ENCODE data around the gene TCEA3.

Gene TCEA3

DNA sequence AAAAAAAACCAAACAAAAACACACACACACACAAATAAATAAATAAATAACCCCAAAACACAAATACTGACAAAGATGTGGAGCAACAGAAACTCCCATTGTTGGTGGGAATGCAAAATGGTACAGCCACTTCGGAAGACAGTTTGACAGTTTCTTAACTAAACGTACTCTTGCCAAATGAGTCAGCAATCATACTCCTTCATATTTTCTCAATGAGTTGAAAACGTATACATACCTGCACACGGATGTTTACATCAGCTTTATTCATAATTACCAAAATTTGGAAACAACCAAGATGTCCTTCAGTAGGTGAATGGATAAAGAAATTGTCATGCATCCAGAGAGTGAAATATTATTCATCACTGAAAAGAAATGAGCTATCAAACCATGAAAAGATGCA lies 36.0 kb upstream of the TCEA3 start:
- no peak overlapping the region for H3K27ac ChIP-seq (ENCODE audit: low read depth, low read length)
- H3K9ac ChIP-seq (ENCODE audit: low read length) = no peak overlapping the region
- H3K9me3 ChIP-seq (ENCODE audit: low read length) = no peaks in the 10 kb centered on the region
- H3K27me3 ChIP-seq (ENCODE audit: control insufficient read depth in 1 of 2, insufficient read depth in 2 of 2, low read length in 2 of 2) = no peaks in the 10 kb centered on the region
- H3K4me3 ChIP-seq (ENCODE audit: low read depth in 1 of 2, low read length in 2 of 2) = no peak overlapping the region
- H3K4me1 ChIP-seq (ENCODE audit: insufficient read depth, low read length) = no peaks in the 10 kb centered on the region
- H3K36me3 ChIP-seq (ENCODE audit: insufficient read depth, low read length) = peaks cover 5% of the 10 kb centered on the region

GRCh38 chr1:23459338-23459757 lies 34.8 kb upstream of the TCEA3 start:
- H3K27ac ChIP-seq (ENCODE audit: low read depth, low read length) = no peak overlapping the region
- H3K4me3 ChIP-seq (ENCODE audit: low read depth in 1 of 2, low read length in 2 of 2) = no peak overlapping the region
- no peaks in the 10 kb centered on the region for H3K4me1 ChIP-seq (ENCODE audit: insufficient read depth, low read length)
- H3K27me3 ChIP-seq (ENCODE audit: control insufficient read depth in 1 of 2, insufficient read depth in 2 of 2, low read length in 2 of 2) = no peaks in the 10 kb centered on the region
- H3K9me3 ChIP-seq (ENCODE audit: low read length) = no peaks in the 10 kb centered on the region
- no peak overlapping the region for H3K9ac ChIP-seq (ENCODE audit: low read length)
- H3K36me3 ChIP-seq (ENCODE audit: insufficient read depth, low read length) = peaks cover 16% of the 10 kb centered on the region

GRCh38 chr1:23456226-23456625 lies 31.7 kb upstream of the TCEA3 start:
- Histone ChIP-seq H3K4me1 (ENCODE audit: insufficient read depth, low read length) (peaks cover 16% of the 10 kb centered on the region), H3K9me3 (ENCODE audit: low read length) (no peaks in the 10 kb centered on the region), H3K27ac (ENCODE audit: low read depth, low read length) (no peak overlapping the region), H3K4me3 (ENCODE audit: low read depth in 1 of 2, low read length in 2 of 2) (no peak overlapping the region), H3K36me3 (ENCODE audit: insufficient read depth, low read length) (peaks cover 19% of the 10 kb centered on the region), H3K9ac (ENCODE audit: low read length) (no peak overlapping the region), H3K27me3 (ENCODE audit: control insufficient read depth in 1 of 2, insufficient read depth in 2 of 2, low read length in 2 of 2) (no peaks in the 10 kb centered on the region)

GRCh38 chr1:23453455-23454000 lies 29.0 kb upstream of the TCEA3 start:
- no peak overlapping the region for H3K9ac ChIP-seq (ENCODE audit: low read length)

GRCh38 chr1:23452011-23452411 lies 27.5 kb upstream of the TCEA3 start:
- H3K4me1 ChIP-seq (ENCODE audit: insufficient read depth, low read length) = peaks cover 17% of the 10 kb centered on the region
- no peak overlapping the region for H3K9ac ChIP-seq (ENCODE audit: low read length)
- H3K9me3 ChIP-seq (ENCODE audit: low read length) = no peaks in the 10 kb centered on the region
- H3K27ac ChIP-seq (ENCODE audit: low read depth, low read length) = no peak overlapping the region
- no peak overlapping the region for H3K4me3 ChIP-seq (ENCODE audit: low read depth in 1 of 2, low read length in 2 of 2)
- H3K27me3 ChIP-seq (ENCODE audit: control insufficient read depth in 1 of 2, insufficient read depth in 2 of 2, low read length in 2 of 2) = no peaks in the 10 kb centered on the region
- peaks cover 26% of the 10 kb centered on the region for H3K36me3 ChIP-seq (ENCODE audit: insufficient read depth, low read length)

More at GRCh38 chr1:23453455-23454000, 29.0 kb upstream of the TCEA3 start:
- Histone ChIP-seq H3K9me3 (ENCODE audit: low read length) (no peaks in the 10 kb centered on the region), H3K36me3 (ENCODE audit: insufficient read depth, low read length) (peaks cover 23% of the 10 kb centered on the region), H3K4me1 (ENCODE audit: insufficient read depth, low read length) (peaks cover 17% of the 10 kb centered on the region), H3K27ac (ENCODE audit: low read depth, low read length) (no peak overlapping the region), H3K4me3 (ENCODE audit: low read depth in 1 of 2, low read length in 2 of 2) (no peak overlapping the region), H3K27me3 (ENCODE audit: control insufficient read depth in 1 of 2, insufficient read depth in 2 of 2, low read length in 2 of 2) (no peaks in the 10 kb centered on the region)

DNA sequence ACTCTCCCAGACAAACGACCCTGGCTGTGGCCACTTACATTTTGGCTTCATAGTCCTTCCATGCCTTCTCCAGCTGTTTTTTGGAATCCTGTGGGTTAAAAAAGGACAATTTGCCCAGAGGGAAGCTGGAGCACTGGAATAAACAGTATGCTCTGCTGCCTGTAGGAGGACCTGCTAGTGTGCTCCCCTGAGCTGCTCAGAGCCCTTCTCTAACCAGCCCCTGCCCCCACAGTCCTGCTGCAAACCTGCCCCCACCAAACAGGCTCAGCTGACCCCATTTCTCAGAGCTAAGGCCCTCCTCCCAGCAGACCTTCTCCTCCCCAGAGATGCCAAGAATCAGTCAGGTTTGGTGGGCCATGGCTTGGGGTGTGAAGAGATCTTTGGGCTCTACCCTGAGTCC lies 26.9 kb upstream of the TCEA3 start:
- no peaks in the 10 kb centered on the region for H3K27me3 ChIP-seq (ENCODE audit: control insufficient read depth in 1 of 2, insufficient read depth in 2 of 2, low read length in 2 of 2)
- no peak overlapping the region for H3K4me3 ChIP-seq (ENCODE audit: low read depth in 1 of 2, low read length in 2 of 2)
- H3K36me3 ChIP-seq (ENCODE audit: insufficient read depth, low read length) = peaks cover 32% of the 10 kb centered on the region
- no peaks in the 10 kb centered on the region for H3K9me3 ChIP-seq (ENCODE audit: low read length)
- H3K27ac ChIP-seq (ENCODE audit: low read depth, low read length) = no peak overlapping the region
- H3K9ac ChIP-seq (ENCODE audit: low read length) = no peak overlapping the region
- H3K4me1 ChIP-seq (ENCODE audit: insufficient read depth, low read length) = peaks cover 17% of the 10 kb centered on the region

DNA sequence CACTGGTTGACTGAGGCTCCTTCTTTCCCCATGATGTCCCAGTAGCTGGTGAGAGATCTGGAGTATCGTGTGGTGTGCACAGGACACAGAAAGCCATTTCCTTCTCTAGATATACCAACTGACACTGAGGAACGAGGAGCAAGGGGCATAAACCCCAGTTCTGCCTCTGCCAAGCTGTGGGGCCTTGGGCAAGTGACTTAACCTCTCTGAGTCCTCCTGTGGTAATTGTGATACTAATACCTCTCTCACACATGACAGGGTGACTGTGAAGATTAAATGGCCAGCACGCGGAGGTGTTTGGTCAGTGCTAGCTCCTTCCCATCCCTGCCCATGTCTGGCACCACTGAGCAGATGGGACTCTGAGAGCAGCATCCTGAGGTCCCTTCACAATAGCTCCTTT lies 26.3 kb upstream of the TCEA3 start:
- Histone ChIP-seq H3K9ac (ENCODE audit: low read length) (no peak overlapping the region), H3K4me1 (ENCODE audit: insufficient read depth, low read length) (peaks cover 17% of the 10 kb centered on the region), H3K36me3 (ENCODE audit: insufficient read depth, low read length) (peaks cover 31% of the 10 kb centered on the region), H3K27me3 (ENCODE audit: control insufficient read depth in 1 of 2, insufficient read depth in 2 of 2, low read length in 2 of 2) (no peaks in the 10 kb centered on the region), H3K9me3 (ENCODE audit: low read length) (no peaks in the 10 kb centered on the region), H3K4me3 (ENCODE audit: low read depth in 1 of 2, low read length in 2 of 2) (no peak overlapping the region), H3K27ac (ENCODE audit: low read depth, low read length) (no peak overlapping the region)

DNA sequence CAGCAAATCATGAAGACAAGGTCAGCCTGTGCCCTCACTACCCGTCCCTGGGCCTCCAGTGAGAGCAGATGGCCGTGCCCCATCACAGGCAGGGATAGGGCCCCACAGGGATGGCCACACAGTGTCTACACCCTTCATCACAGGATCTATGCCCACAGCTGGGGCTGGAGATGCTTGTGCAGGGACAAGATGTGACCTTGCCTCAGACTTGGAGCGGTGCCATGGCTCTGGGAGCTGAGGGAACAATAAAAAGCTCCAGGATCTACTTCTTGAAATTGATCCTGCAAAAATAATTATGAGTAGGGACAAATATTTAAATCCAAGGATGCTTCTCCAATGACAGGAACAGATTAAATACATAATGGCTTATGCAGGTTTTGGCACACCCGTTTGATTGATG lies 25.4 kb upstream of the TCEA3 start:
- no peak overlapping the region for H3K27ac ChIP-seq (ENCODE audit: low read depth, low read length)
- H3K9ac ChIP-seq (ENCODE audit: low read length) = no peak overlapping the region
- H3K27me3 ChIP-seq (ENCODE audit: control insufficient read depth in 1 of 2, insufficient read depth in 2 of 2, low read length in 2 of 2) = no peaks in the 10 kb centered on the region
- H3K9me3 ChIP-seq (ENCODE audit: low read length) = no peaks in the 10 kb centered on the region
- no peak overlapping the region for H3K4me3 ChIP-seq (ENCODE audit: low read depth in 1 of 2, low read length in 2 of 2)
- H3K4me1 ChIP-seq (ENCODE audit: insufficient read depth, low read length) = peaks cover 17% of the 10 kb centered on the region
- H3K36me3 ChIP-seq (ENCODE audit: insufficient read depth, low read length) = peaks cover 21% of the 10 kb centered on the region

GRCh38 chr1:23449306-23449705 lies 24.8 kb upstream of the TCEA3 start:
- Histone ChIP-seq H3K27ac (ENCODE audit: low read depth, low read length) (no peak overlapping the region), H3K4me3 (ENCODE audit: low read depth in 1 of 2, low read length in 2 of 2) (no peak overlapping the region), H3K9ac (ENCODE audit: low read length) (no peak overlapping the region)

GRCh38 chr1:23448846-23449245 lies 24.3 kb upstream of the TCEA3 start:
- Histone ChIP-seq H3K36me3 (ENCODE audit: insufficient read depth, low read length) (peaks cover 15% of the 10 kb centered on the region), H3K9me3 (ENCODE audit: low read length) (no peaks in the 10 kb centered on the region), H3K9ac (ENCODE audit: low read length) (no peak overlapping the region), H3K27ac (ENCODE audit: low read depth, low read length) (no peak overlapping the region), H3K4me3 (ENCODE audit: low read depth in 1 of 2, low read length in 2 of 2) (no peak overlapping the region), H3K4me1 (ENCODE audit: insufficient read depth, low read length) (peaks cover 17% of the 10 kb centered on the region), H3K27me3 (ENCODE audit: control insufficient read depth in 1 of 2, insufficient read depth in 2 of 2, low read length in 2 of 2) (no peaks in the 10 kb centered on the region)

More at GRCh38 chr1:23449306-23449705, 24.8 kb upstream of the TCEA3 start:
- H3K27me3 ChIP-seq (ENCODE audit: control insufficient read depth in 1 of 2, insufficient read depth in 2 of 2, low read length in 2 of 2) = no peaks in the 10 kb centered on the region
- no peaks in the 10 kb centered on the region for H3K9me3 ChIP-seq (ENCODE audit: low read length)
- peaks cover 15% of the 10 kb centered on the region for H3K36me3 ChIP-seq (ENCODE audit: insufficient read depth, low read length)
- peaks cover 17% of the 10 kb centered on the region for H3K4me1 ChIP-seq (ENCODE audit: insufficient read depth, low read length)

- Histone ChIP-seq H3K9me3 (ENCODE audit: low read length) (no peaks in the 10 kb centered on the region), H3K4me3 (ENCODE audit: low read depth in 1 of 2, low read length in 2 of 2) (no peak overlapping the region), H3K9ac (ENCODE audit: low read length) (no peak overlapping the region), H3K4me1 (ENCODE audit: insufficient read depth, low read length) (peaks cover 7% of the 10 kb centered on the region), H3K27me3 (ENCODE audit: control insufficient read depth in 1 of 2, insufficient read depth in 2 of 2, low read length in 2 of 2) (no peaks in the 10 kb centered on the region), H3K36me3 (ENCODE audit: insufficient read depth, low read length) (peaks cover 20% of the 10 kb centered on the region), H3K27ac (ENCODE audit: low read depth, low read length) (no peak overlapping the region)
These were observed 22.2 kb upstream of the TCEA3 start for GRCh38 chr1:23446661-23447310.
